ENCODE measurements around the gene CIB2.

The CIB2 gene

DNA sequence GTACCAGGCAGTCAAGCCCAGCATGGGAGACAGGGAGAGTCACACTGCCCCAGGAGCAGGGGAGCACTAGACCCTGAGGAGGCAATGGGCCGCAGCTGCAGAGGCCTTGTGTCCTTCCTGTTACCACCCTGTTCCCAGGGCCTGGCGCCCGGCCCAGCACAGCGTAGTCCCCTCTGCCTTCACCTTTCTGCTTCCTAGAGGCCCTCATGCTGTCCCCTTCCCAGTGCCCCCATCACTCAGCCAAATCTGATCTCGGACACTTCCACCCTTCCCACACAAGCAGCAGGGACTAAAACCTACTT, 46.8 kb downstream of the CIB2 start:
- Histone ChIP-seq H3K4me3 (ENCODE audit: low read depth, low read length) (no peak overlapping the region), H3K27ac (no peak overlapping the region)
- TF ChIP-seq, protein P1, sequence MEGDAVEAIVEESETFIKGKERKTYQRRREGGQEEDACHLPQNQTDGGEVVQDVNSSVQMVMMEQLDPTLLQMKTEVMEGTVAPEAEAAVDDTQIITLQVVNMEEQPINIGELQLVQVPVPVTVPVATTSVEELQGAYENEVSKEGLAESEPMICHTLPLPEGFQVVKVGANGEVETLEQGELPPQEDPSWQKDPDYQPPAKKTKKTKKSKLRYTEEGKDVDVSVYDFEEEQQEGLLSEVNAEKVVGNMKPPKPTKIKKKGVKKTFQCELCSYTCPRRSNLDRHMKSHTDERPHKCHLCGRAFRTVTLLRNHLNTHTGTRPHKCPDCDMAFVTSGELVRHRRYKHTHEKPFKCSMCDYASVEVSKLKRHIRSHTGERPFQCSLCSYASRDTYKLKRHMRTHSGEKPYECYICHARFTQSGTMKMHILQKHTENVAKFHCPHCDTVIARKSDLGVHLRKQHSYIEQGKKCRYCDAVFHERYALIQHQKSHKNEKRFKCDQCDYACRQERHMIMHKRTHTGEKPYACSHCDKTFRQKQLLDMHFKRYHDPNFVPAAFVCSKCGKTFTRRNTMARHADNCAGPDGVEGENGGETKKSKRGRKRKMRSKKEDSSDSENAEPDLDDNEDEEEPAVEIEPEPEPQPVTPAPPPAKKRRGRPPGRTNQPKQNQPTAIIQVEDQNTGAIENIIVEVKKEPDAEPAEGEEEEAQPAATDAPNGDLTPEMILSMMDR (IDR thresholded peaks at IDR 0.05; ENCODE audit: low read depth, low read length): no peak

DNA sequence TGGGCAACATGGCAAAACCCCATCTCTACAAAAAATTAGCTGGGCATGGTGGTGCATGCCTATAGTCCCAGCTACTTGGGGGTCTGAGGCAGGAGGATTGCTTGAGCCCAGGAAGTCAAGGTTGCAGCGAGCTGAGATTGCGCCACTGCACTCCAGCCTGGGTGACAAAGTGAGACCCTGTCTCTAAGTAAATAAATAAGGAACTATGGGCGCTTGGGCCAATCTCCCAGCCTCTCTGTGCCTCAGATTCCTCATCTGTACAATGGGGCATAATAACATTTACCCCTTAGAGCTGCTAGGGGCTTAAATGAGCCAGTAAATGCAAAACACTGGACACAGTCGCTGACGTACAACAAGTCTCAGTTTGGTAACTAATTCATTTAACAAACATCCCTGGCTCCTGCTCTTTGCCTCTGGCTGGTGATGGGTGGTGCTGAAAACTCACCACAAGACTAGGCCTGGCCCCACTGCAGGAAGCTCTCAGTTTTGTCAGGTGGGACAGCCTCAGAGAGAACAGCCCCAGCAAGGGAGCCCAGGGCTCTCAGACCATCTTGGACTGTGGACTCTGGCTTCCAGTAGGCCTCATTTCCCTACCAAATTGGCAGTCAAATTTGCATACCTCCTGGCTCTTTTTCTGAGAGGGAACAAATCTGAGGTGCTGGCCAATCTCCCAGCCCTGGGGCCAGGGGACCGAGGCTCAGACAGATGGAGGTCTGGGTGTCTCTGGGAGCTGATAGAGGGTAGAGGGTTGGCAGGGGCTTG, 47.4 kb downstream of the CIB2 start:
- Histone ChIP-seq H3K27me3 (ENCODE audit: insufficient read depth, low read depth, severe bottlenecking) (no peaks in the 10 kb centered on the region), H3K36me3 (no peaks in the 10 kb centered on the region), H3K9me3 (ENCODE audit: severe bottlenecking) (no peaks in the 10 kb centered on the region), H3K4me3 (ENCODE audit: low read depth, low read length) (no peak overlapping the region), H3K27ac (no peak overlapping the region)
- no peak for DNase-seq
- TF ChIP-seq, protein P1 (IDR thresholded peaks at IDR 0.05; ENCODE audit: low read depth, low read length): no peak

More for the DNA sequence above, 46.8 kb downstream of the CIB2 start:
- H3K27me3 ChIP-seq (ENCODE audit: insufficient read depth, low read depth, severe bottlenecking): no peaks in the 10 kb centered on the region
- no peaks in the 10 kb centered on the region for H3K36me3 ChIP-seq
- no peaks in the 10 kb centered on the region for H3K9me3 ChIP-seq (ENCODE audit: severe bottlenecking)
- DNase-seq: no peak

DNA sequence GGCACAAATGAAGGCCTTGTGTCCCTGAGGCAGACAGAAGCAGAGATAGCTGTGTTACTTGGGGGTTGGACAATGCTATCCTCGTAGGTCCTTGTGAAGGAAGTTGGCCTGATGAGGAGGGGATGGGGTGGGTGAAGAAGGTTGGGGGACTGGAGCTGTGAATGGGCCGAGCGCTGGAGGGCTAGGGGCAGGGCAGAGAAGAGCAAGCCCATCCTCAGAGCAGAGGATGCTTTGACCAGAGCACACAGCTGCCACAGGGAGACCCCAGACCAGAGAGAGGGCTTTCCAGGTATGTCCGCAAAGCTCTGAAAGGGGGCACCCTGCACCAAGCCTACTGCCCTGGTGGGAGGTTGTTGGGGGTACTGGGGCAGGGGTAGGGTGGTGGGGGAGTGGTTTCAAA, 48.1 kb downstream of the CIB2 start:
- H3K4me3 ChIP-seq (ENCODE audit: low read depth, low read length): no peak overlapping the region
- no peak overlapping the region for H3K27ac ChIP-seq
- TF ChIP-seq, protein P1 (IDR thresholded peaks at IDR 0.05; ENCODE audit: low read depth, low read length): no peak
- DNase-seq: no peak
- H3K27me3 ChIP-seq (ENCODE audit: insufficient read depth, low read depth, severe bottlenecking): no peaks in the 10 kb centered on the region
- no peaks in the 10 kb centered on the region for H3K9me3 ChIP-seq (ENCODE audit: severe bottlenecking)
- no peaks in the 10 kb centered on the region for H3K36me3 ChIP-seq

DNA sequence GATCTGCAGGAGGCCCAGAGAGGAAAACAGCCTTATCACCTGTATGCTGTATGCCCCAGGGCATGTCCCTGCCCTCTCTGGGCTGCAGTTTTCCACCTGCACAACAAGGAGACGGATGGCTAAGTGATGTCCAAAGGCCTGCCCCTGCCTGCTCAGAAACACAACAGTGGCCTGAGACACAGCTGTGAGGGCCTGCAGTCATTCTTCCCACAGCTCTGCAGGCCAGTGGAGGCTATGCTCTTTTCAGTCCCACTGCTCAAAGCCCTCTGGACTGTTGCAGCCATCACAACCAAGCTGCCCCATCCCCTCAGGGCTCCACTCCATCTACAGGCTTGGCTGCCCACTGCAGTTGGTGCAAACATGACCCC, 48.5 kb downstream of the CIB2 start:
- DNase-seq: no peak
- no peak overlapping the region for H3K27ac ChIP-seq
- no peaks in the 10 kb centered on the region for H3K36me3 ChIP-seq
- TF ChIP-seq, protein P1 (IDR thresholded peaks at IDR 0.05; ENCODE audit: low read depth, low read length): no peak
- H3K9me3 ChIP-seq (ENCODE audit: severe bottlenecking): no peaks in the 10 kb centered on the region
- no peak overlapping the region for H3K4me3 ChIP-seq (ENCODE audit: low read depth, low read length)
- no peaks in the 10 kb centered on the region for H3K27me3 ChIP-seq (ENCODE audit: insufficient read depth, low read depth, severe bottlenecking)

DNA sequence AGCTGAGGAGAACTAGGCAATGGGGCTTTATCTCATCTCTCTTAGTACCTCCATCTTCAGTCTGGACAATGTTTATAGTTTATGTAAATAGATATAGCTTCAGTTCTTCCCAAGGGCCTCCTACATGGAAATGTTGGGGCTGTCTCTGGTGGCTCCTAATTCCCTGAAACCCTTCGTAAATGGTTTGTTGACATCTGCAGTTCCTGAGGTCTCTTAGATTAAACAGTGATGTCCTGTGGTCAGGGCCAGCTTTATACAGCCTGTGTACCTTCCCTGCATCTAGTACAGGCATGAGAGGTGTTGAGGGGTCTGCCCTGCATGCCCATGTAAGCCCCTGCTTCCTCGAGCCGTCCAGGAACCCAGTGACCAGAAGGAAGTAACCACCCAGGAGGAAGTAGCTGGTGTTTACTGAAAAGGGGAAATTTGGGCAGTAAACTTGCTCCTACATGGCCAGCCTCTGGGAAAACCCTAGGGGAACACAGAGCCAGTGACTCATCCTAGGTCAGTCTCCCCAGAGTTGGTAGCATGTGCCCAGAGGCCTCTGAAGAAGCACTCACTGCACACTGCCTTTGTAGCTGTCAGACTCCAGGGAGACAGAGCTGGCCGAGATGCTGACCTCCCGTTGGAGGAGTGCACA, 49.0 kb downstream of the CIB2 start:
- no peaks in the 10 kb centered on the region for H3K36me3 ChIP-seq
- H3K27ac ChIP-seq: no peak overlapping the region
- H3K9me3 ChIP-seq (ENCODE audit: severe bottlenecking): no peaks in the 10 kb centered on the region
- no peaks in the 10 kb centered on the region for H3K27me3 ChIP-seq (ENCODE audit: insufficient read depth, low read depth, severe bottlenecking)
- H3K4me3 ChIP-seq (ENCODE audit: low read depth, low read length): no peak overlapping the region
- DNase-seq: no peak
- TF ChIP-seq, protein P1 (IDR thresholded peaks at IDR 0.05; ENCODE audit: low read depth, low read length): no peak

DNA sequence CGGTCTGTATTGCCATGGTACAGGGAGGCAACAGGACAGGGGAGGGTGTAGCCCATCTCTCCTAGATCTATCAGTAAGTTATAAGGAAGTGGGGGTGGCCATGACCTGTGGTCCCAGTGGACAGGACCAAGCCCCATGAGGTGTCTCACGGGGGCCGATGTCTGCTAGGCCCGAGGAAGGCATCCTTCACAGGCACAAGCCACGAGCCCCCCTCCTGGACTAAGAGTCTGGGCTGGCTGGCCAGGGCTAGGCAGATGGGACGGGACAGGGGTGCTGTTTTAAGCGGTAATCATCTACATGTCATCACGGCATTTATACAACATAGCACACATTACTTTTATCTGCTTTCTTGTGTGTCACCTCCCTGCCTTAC, 51.2 kb downstream of the CIB2 start:
- no peak overlapping the region for H3K27ac ChIP-seq
- H3K27me3 ChIP-seq (ENCODE audit: insufficient read depth, low read depth, severe bottlenecking): no peaks in the 10 kb centered on the region
- no peak overlapping the region for H3K4me3 ChIP-seq (ENCODE audit: low read depth, low read length)
- DNase-seq: no peak
- no peaks in the 10 kb centered on the region for H3K36me3 ChIP-seq
- TF ChIP-seq, protein P1 (IDR thresholded peaks at IDR 0.05; ENCODE audit: low read depth, low read length): no peak
- no peaks in the 10 kb centered on the region for H3K9me3 ChIP-seq (ENCODE audit: severe bottlenecking)
